Measurements from ENCODE around the gene COL20A1.

Gene COL20A1

DNA sequence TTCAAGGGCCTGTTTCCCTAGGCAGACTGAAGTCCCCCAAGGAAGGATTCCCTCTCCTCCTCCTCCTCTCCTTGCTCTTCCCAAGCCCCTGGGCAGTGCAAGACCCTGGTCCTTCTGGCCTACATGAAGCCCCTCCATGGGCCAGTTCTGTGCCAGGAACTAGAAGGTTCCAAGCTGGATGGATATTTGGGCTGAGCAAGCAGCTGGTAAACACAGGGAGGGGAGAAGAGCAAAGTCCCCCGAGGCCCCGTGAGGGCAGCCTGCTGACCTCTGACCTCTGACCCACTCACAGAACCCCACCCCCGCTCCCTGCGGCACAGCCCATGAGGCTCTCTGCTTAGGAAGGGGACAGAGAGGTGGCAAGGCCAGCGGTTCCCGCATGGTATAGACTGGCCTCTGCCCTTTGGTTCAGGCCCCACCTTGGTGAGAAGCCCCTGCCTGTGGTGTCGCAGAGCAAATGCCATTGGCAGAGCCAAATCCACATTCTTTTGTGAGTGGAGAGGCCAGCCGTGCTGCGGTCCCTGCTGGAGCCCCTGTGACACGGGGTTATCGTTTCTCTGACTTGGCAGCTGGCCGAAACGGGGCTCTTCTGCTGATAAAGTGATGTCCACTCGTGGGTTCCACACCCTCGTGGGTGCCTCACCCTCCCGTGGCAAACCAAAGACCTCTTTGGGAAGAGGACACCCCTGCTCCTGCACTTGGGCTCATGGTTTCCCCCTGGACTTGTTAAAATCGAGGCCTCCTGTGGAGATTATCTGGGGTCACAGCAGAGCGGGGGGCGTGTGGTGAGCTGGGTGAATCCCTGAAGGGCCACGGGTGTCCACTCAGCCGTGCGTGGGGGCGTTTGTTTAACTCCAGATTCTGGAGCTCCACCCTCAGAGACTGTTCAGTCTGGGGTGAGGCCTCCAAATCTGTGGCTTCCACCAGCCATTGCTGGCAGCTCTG lies 70.3 kb downstream of the COL20A1 start:
- TF ChIP-seq, protein P1, sequence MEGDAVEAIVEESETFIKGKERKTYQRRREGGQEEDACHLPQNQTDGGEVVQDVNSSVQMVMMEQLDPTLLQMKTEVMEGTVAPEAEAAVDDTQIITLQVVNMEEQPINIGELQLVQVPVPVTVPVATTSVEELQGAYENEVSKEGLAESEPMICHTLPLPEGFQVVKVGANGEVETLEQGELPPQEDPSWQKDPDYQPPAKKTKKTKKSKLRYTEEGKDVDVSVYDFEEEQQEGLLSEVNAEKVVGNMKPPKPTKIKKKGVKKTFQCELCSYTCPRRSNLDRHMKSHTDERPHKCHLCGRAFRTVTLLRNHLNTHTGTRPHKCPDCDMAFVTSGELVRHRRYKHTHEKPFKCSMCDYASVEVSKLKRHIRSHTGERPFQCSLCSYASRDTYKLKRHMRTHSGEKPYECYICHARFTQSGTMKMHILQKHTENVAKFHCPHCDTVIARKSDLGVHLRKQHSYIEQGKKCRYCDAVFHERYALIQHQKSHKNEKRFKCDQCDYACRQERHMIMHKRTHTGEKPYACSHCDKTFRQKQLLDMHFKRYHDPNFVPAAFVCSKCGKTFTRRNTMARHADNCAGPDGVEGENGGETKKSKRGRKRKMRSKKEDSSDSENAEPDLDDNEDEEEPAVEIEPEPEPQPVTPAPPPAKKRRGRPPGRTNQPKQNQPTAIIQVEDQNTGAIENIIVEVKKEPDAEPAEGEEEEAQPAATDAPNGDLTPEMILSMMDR (IDR thresholded peaks at IDR 0.05): no peak

DNA sequence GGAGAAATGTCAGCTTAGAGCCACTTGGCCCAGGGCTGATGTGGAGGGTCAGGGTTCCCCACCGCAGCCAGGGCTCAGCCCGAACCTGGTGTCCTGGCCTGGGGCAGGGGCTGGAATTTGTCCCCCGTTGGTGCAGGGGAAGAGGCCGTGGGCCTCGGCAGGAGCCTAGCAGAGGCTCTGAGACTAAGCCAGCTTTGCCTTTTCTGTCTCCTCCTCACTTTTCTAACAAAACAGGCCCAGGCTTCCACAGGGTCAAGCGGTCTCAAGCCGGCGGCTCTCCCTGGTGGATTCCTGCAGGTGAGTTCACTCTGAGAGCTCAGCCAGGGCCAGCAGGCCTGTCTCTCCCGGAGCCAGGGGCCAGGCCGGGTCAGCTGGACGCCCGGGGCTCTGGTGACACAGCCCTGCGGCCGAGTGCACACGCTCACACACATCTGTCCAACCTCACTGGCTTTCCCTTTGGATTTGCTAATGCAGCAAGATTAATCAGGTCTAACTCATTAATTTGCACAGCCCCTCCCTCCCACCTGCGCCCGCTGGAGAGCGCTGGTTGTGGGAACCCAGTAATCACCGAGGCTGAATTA lies 71.1 kb downstream of the COL20A1 start:
- TF ChIP-seq, protein P1 (IDR thresholded peaks at IDR 0.05): no peak

DNA sequence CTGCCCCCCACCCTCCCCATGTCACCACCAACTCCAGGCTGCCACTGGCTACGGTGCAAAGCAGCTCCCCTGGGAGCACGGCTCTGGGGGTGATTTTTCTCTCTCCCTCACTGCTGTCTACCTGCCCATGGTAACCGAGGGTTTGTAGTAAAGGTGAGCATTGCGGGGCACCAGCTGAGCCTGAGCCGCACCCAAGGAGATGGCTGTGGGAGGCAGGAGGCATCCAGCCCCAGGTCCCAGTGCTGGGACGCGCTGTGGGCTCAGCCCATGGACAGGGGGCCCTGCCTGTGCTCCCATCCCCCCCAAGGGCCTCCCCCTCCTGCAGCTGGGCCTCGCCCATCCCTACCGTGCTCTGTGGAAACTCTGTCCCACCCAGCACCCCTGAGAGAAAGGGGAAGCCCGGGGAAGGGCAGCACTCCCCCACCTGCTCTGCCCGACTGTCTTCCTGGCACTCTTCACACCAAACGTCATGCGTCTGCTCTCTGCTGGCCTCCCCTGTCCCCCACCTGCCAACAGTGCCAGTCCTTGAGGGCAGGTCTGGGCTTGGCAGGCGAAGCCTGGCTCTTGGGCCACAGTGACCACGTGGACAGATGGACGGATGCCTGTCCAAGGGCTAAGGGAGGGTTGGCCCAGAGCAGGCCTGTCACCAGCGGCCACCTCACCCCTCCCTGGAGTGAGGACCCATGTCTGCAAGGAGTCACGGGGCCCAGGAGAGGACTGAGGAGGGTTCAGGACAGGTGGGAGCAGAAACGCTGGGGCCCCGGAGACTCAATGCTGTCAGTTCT lies 72.0 kb downstream of the COL20A1 start:
- TF ChIP-seq, protein P1 (IDR thresholded peaks at IDR 0.05): no peak

DNA sequence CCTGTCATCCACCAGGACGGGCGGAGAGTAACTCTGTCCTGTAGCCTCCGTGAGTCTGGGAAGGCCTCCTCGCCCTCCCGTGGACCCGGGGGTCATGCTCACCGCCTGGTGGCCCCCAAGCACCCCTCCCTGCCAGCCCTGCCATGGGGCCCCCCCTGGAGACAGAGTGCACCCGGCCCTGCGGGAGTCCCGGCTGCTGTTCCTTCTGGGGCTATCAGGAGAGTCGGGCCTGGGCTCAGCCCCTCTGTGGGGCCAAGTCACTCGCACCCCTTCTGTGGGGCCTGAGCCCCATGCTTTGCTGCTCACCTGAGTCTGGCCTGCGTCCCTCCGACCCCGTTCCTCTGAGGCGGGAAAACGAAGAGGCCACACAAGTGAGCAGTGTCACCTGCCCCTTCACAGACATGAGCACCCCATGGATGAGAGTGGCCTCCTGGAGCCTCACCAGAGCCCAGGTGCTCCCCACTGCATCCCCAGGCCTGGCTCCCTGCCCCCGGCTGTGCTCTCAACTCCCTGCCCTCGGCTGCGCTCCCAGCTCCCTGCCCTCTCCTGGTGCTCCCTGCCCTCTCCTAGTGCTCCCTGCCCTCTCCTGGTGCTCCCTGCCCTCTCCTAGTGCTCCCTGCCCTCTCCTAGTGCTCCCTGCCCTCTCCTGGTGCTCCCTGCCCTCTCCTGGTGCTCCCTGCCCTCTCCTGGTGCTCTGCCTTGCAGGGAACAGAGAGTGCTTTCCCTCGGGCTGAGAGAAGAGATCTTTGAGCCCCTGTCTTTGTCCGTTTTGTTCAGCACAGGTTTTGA lies 72.8 kb downstream of the COL20A1 start:
- TF ChIP-seq, protein P1 (IDR thresholded peaks at IDR 0.05): no peak

DNA sequence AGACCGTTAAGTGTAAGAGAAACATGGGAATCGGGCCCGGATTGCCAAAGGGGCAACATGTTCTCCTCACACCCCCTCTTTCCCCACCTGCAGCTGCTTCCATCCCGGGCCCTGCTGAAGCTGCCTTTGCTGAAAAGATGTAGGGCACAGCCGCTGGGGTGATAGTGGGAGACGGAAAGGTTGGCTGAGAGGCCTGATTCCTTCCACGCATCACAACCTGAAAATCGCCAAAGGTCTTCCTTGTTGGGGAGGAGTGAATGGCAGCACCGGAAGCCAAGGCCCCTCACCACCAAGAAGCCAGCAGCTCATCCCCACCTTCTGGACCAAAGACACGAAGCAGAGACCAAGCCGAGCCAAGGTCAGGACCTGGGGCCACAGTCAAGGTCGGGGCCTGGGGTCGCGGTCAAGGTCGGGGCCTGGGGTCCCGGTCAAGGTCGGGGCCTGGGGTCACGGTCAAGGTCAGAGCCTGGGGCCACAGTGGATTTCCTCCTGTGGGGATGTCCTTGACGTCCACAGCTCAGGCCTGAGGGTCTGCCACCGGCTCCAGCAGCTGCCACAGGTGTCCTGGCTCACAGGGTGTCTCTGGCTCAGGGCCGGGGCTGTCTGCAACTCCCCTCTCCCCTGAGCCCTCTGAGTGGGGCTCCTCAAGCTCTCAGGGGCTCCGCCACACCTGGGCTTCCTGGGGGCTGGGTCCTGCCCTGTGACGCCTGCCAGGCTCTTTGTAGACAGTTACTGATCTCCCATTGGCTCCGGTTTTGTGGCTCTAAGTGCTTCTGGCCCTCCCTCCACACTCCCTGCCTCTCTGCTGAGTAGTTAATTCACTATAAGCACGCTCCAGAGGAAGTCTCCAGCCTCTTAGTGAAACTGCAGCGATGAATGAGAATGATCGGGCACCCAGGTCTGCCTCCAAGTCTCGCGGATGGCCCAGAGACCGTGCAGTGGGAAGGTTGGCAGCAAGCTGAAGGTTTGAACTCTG lies 73.7 kb downstream of the COL20A1 start:
- TF ChIP-seq, protein P1 (IDR thresholded peaks at IDR 0.05): no peak

DNA sequence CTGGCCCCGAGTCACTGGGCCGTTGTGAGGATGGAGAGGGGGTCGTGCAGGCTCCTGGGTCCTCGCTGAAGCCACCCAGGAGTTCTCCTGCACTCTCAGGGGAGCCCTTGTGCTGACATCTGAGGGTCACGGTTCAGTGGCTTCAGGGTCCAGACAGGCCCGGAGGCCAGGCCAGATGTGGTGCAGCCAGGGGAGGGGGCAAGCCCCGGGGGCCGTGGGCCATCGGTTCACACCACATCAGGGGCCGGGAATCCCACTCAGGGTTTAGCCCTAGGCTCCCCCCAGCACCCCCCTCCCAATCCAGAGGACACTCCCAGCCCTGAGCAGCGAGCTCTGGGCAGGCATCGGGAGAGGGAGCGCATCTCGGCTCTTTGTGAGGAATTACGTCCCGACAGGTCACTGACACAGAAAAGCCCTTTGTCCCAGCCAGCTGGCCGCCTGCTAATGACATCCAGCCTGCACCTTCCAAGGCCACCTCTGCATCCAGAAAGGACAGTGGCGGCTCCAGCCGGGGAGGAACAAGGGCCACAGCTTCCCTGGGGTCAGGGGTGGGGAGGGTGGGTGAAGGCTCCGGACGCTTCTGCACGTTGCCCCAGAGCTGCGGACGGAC lies 74.6 kb downstream of the COL20A1 start:
- TF ChIP-seq, protein P1 (IDR thresholded peaks at IDR 0.05): no peak
